GM18868 (cell line): Measurements from ENCODE around the gene TBC1D17.

Experiments
- ATAC-seq: cut with Tn5 transposase; IDR thresholded peaks from one replicate; pipeline ENCODE4 v1.9.1; 2021; ENCODE audit warnings: mild to moderate bottlenecking, moderate library complexity; ENCODE audit not compliant: unreplicated experiment

TBC1D17 gene

GRCh38 chr19:49890349-49891311, 13.1 kb downstream of the TBC1D17 start:
- ATAC-seq: no peak

DNA sequence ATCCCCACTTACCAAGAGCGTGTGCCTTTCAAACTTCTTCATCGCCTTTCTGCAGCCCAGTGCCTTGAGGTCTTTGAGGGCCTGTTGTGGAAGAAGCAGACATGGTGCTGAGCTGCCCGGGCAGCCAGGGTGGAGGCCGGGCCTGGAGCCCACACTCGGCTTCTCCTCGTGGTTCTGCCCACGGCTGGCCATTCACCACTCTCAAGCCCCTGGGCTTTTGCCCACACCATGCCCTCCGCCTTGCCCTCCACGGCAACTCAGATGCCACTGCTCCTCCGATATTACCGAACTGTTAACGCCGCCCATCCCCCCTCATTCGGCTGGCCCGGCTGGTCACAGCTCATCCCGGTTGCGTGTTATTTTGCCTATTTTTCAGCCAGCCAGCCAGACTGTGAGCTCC, 13.9 kb downstream of the TBC1D17 start:
- ATAC-seq: no peak

DNA sequence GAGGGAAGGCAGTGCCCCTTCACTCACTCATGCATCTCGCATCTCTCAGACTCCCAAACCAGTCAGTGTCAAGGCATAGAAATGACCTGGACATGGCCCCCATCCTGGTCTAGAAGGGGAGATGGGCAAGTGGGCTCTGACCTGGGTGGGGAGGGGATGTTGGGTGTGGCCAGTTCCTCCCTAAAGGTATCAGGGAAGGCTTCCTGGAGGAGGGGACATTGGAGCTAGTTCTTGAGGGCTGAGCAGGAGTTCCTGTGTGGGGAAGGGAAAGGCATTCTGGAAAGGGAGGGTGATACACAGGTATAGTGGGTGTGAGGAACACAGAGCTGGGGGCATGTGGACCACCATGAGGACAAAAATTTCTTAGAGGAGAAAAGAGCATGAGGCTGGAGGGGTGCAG, 15.2 kb downstream of the TBC1D17 start:
- no peak for ATAC-seq

GRCh38 chr19:49894011-49894664, 16.6 kb downstream of the TBC1D17 start:
- no peak for ATAC-seq

DNA sequence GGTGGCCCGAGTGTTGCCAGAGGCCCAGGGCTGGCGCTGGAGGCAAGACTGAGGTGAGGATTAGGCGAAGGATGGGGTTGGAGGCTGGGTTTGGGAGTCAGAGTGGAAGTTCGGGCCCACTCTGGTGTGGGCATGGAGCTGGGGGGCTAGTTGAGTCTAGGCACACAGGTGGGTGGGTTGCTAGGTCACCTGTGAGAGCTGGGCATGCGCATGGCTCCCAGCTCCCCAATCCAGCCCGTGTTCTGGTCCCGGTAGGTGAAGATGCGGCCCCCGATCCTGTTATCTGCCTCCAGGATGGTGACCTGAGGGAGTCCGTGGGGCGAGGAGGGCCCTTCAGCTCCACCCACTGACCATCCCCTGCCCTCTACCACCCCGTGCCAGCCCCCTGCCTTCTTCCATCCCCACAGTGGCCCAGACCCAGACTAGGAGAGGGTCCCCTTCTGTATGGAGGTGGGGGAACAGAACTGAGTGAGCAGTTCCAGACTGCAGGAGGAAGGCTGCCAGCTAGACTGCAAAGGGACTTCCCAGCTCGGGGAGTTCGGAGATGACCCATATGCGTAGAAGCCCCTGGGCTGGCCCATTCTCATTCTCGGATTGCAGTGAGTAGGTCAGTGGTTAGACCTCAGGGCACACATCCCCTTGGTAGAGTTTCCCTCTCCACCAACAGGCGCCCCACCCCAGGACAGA, 17.5 kb downstream of the TBC1D17 start:
- peak; percentile 30 for ATAC-seq

DNA sequence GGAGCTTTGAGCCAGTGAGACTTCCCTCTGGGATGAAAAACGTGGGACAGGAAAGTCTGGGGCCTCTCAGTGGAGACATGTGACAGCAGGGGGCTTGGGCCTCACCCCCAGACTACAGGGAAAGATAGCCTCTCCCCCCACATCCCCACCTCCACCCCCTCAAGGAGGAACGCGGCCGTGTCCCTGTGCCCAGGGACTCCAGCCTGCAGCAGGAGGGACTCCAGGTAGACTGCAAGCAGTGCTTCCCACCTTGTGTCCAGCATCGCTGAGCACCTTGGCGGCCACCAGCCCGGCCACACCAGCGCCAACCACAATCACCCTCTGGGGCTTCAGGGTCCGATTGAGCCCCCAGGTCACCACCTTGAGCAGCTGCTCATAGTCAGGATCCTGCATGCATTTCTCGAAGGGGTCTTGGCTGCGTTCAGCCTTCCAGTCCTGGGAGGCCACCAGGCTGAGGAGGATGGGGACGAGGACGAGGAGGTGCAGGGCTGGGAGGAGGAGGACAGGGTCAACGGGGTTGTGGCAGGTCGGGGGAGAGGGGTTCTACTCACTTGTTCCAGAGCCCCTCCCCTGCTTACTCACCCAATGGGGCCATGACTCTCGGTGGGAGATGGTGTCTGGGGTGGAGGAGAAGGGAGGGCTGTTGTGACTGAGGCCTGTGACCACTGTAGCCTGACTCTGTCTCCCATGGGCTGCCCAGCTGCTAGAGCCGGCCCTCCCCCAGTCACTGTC, 18.2 kb downstream of the TBC1D17 start:
- ATAC-seq: no peak

DNA sequence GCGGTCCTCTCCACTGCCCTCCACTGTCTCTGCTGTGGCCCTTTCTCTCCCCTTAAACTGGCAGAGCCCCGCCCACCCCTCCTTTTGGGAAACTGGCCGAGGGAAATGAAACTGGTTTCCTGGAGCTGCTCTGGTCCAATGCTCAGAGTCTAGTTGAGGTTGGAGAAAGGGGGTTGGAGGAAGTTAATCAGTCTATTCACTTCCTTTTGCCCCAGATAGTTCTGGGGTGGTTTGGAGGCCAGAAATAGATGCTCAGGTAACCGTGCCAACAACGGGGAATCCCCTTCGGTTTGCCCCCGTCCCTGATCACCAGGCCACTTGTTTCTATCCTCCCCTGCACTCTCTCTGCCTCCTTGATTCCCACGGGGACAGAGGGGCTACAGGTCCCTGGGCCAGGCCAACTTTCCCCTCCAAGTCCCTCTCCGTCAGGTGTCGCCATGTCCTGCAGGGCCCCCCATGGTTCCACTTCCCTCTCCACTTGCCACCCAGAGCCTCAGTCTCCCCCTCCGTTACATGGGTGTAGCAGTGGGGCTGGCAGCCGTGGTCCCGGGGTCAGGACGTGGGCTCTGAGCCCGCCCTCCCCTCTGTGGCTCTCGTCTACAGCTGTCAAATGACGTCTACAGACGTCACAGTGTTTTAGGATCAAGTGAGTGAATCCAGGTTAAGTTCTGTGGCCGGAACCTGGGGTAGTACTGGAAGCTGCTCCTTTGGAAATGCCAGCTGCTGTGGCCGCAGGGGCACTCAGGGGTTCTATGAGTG, 19.5 kb downstream of the TBC1D17 start, which contains the start of gene IL4I1:
TSS of gene IL4I1 (minus strand) at position 25 of the 759 bp plus-strand sequence. CDS start 727 bp downstream, outside the sequence.
- ATAC-seq: peak; percentile 50

GRCh38 chr19:49904136-49904535, 26.6 kb downstream of the TBC1D17 start:
- no peak for ATAC-seq

DNA sequence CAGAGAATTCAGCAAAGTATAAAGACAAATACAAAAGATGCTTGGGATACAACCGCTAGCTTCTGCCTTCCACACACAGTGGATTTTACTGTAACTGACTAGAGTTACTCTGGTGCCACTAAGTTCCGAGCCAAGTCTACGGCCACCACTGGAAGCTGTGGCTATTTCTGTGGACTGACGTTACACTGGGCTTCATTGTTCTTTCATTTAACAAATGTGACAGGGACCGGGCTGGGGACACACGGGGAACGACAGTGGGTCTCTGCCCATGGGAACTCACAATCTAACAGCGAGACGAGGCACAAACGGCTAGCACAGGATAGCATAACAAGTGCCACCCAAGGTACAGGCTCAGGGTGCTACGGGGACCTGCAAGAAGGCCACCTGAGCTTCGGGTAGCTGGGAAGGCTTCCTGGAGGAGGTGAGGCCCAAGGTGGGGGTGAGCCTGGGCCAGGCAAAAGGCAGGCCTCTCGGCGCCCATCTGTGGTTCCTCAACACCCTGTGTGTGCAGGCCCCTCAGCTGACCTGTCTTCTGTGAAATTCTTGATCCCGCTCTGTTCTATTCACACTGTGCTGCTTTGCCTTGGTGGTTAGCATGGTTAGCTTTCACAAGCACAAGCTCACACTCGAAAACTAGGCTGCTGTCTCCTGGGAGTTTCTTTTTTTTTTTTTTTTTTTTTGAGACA, 29.5 kb downstream of the TBC1D17 start:
- no peak for ATAC-seq

- ATAC-seq: no peak
These were observed 30.4 kb downstream of the TBC1D17 start for GRCh38 chr19:49907745-49908446.

- no peak for ATAC-seq
These were observed 31.2 kb downstream of the TBC1D17 start for GRCh38 chr19:49908480-49909420.

GRCh38 chr19:49910179-49910578, 32.7 kb downstream of the TBC1D17 start:
- ATAC-seq: no peak

DNA sequence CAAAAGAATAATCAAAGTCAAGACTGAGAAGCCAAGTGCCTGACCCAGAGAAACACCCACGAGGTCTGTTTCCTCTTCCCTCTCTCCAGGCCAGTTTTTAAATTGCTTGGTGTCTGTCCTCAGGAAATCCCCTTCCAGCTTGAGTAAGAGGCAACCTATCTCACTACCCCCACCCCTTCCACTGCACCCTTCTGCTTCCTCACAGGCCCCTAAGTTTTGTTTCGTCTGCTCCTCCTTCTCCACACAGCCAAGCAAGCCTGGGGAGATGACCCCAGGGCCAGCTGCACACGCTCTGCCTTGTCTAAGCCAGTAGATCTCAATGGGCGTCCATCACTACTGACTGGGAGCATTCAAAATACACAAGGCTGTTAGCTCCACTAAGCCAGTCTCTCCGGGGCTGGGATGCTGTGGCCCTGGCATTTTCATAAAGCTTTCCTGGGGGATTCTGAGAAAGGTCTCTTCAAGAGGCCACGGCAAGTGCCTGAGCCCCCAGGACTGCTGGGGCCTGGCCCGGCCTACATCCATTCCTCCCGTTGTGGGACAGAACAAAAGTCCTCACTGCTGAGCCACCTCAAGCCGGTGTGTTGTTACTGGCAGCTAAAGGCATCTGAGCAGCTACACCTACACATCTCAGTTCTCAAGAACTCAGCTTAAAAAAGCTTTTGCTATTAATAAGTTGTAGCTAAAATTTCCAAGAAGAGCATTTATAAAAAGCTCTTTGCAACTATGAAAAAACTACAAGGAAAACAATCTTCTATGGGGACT, 34.1 kb downstream of the TBC1D17 start:
- ATAC-seq: peak; percentile 40

DNA sequence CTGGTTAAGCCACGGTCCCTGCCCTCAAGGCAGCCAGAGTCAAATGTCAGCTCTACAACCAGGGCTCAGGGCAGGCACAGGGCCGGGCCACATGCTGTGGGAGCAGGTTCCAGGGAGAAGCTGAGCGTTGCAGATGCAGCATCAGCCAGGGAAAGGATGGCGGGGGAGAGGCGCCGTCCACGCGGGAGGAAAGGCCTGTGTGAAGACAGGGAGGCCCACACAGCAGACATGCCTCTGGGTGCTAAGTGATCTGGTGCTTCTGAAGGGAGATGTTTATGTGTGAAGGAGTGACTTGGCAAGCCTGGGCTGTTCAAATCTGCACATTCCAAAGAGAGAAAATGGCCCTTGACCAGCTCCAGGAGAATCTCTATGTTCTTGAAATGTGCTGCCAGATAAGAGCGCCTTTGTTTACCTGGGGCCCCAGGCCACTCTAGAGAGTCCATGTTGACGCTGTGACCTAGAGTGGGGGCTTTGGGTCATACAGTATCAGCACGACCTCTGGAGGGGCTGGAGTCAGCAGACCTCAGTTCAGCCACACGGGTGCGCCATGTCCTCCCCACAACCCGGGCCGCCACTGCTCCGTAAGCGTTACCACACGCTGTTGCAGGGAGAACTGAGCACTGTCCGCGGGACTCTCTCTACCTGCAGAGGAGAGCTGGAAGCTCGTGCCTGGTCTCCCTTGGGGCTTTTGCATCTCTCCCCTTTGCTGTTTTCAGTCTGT, 35.6 kb downstream of the TBC1D17 start:
- no peak for ATAC-seq

- ATAC-seq: no peak
These were observed 36.2 kb downstream of the TBC1D17 start for GRCh38 chr19:49913720-49914119.

DNA sequence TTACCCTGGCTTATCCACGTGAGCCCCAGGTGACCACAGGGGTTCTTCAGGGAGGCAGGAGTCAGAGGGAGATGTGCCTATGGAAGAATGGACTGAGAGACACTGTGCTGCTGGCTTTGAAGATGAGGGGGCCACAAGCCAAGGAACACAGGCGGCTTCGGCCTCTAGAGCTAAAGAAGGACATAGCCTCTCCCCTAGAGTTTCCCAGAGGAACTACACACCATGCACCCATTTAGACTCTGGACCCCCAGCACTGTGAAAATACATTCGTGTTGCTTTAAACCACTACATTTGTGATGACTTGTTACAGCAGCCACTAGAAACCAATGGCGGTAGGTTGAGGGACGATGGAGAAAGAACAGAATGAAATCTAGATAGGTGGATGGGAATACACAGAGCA, 37.8 kb downstream of the TBC1D17 start:
- no peak for ATAC-seq
